ENCODE results near the gene OCIAD1. TPM values are rescaled to one million over a fixed set of nuclear protein-coding genes. Genes with fewer than 3 reads are reported as not detected.

The OCIAD1 gene
- total RNA-seq, 1 experiment from 2014 or later: 61.0 TPM

- no peak overlapping the region for H3K4me2 ChIP-seq (ENCODE audit: low read length)
- H3K4me1 ChIP-seq (ENCODE audit: insufficient read depth, low read length): peaks cover 8% of the 10 kb centered on the region; the same call in 1 of the 2 replicates
- H3K27ac ChIP-seq (ENCODE audit: low read length): no peak overlapping the region
- no peak overlapping the region for H3K9ac ChIP-seq (ENCODE audit: low read length)
- intact Hi-C loops (cut with micrococcal nuclease): loop anchor here (10.0 kb wide), 1 partner anchor 53 kb away; the partner anchor contains the start of gene OCIAD2
- H3K27me3 ChIP-seq (ENCODE audit: low read length): no peaks in the 10 kb centered on the region
- no peaks in the 10 kb centered on the region for H3K9me2 ChIP-seq (replicated peaks; ENCODE audit: low read length)
- 0 out of 2 replicates have a peak, but pooled peaks cover 3% of the 10 kb centered on the region for H4K20me1 ChIP-seq (ENCODE audit: low read length)
- H3F3A ChIP-seq (ENCODE audit: low read length, unreplicated experiment): no peaks in the 10 kb centered on the region
- H3K36me3 ChIP-seq (ENCODE audit: low read depth, low read length): peaks cover 13% of the 10 kb centered on the region
- ATAC-seq: peak; percentile 72
- DNase-seq: peak; percentile 57
- 0 out of 2 replicates have a peak, but pooled peaks cover 8% of the 10 kb centered on the region for H3K79me2 ChIP-seq (ENCODE audit: low read length)
- H3K9me3 ChIP-seq (ENCODE audit: low read length): no peaks in the 10 kb centered on the region
- no peak for TF ChIP-seq EZH2phosphoT487 (IDR thresholded peaks at IDR 0.05; ENCODE audit: borderline replicate concordance, low read length)
- no peak for TF ChIP-seq EZH2 (IDR thresholded peaks at IDR 0.05; ENCODE audit: low read length, unreplicated experiment)
- no peak for TF ChIP-seq CTCF (conservative IDR thresholded peaks at IDR 0.05; ENCODE audit: low read depth, low read length)
- ChIA-PET POLR2A (ENCODE audit: unreplicated experiment) (no interaction called here), CTCF (no interaction called here)
- H3K4me3 ChIP-seq (ENCODE audit: low read length): no peak overlapping the region
- H2AFZ ChIP-seq (ENCODE audit: low read length): no peak overlapping the region
- no TSS peak for BruUV-seq (replicated peaks)
These were observed 20.8 kb downstream of the OCIAD1 start for GRCh38 chr4:48851651-48852050.

- intact Hi-C loops (cut with micrococcal nuclease): loop anchor here (10.0 kb wide), 1 partner anchor 51 kb away; the partner anchor contains the start of gene OCIAD2
- BruUV-seq (replicated peaks): no TSS peak
These were observed 22.9 kb downstream of the OCIAD1 start for GRCh38 chr4:48853604-48854394.

More at GRCh38 chr4:48853604-48854394, 22.9 kb downstream of the OCIAD1 start:
- Histone ChIP-seq H3K79me2 (ENCODE audit: low read length) (no peaks in the 10 kb centered on the region), H3K27me3 (ENCODE audit: low read length) (no peaks in the 10 kb centered on the region), H2AFZ (ENCODE audit: low read length) (no peak overlapping the region), H3K9me2 (replicated peaks; ENCODE audit: low read length) (no peaks in the 10 kb centered on the region), H3F3A (ENCODE audit: low read length, unreplicated experiment) (no peaks in the 10 kb centered on the region), H3K9ac (ENCODE audit: low read length) (no peak overlapping the region), H3K4me1 (ENCODE audit: insufficient read depth, low read length) (peaks cover 8% of the 10 kb centered on the region; the same call in 1 of the 2 replicates), H3K27ac (ENCODE audit: low read length) (no peak overlapping the region), H3K4me2 (ENCODE audit: low read length) (no peak overlapping the region), H3K9me3 (ENCODE audit: low read length) (no peaks in the 10 kb centered on the region), H3K4me3 (ENCODE audit: low read length) (no peak overlapping the region), H4K20me1 (ENCODE audit: low read length) (0 out of 2 replicates have a peak, but pooled peaks cover 3% of the 10 kb centered on the region), H3K36me3 (ENCODE audit: low read depth, low read length) (peaks cover 3% of the 10 kb centered on the region; the same call in 1 of the 2 replicates)
- CTCF ChIA-PET: no interaction called here
- TF ChIP-seq EZH2 (IDR thresholded peaks at IDR 0.05; ENCODE audit: low read length, unreplicated experiment) (no peak), CTCF (conservative IDR thresholded peaks at IDR 0.05; ENCODE audit: low read depth, low read length) (no peak), EZH2phosphoT487 (IDR thresholded peaks at IDR 0.05; ENCODE audit: borderline replicate concordance, low read length) (no peak)
- ATAC-seq: no peak
- DNase-seq: no peak
- POLR2A ChIA-PET (ENCODE audit: unreplicated experiment): no interaction called here
